Peyer's patch (tissue), 4 donors: Measurements from ENCODE around the gene BMPER.

Source experiments
- CTCF ChIP-seq, 6 experiments: fragments of 450-650 bp in 4 of 6; fragments of 200-600 bp in 2 of 6; sonication (generic) in 1 of 6; IDR thresholded peaks; one replicate each; pipeline ENCODE4 v1.5.1; 2017 to 2019; ENCODE audit warnings: antibody characterized with exemption in 6 of 6, mild to moderate bottlenecking in 3 of 6, moderate library complexity in 1 of 6
- POLR2A ChIP-seq, 2 donors: fragments of 450-650 bp; IDR thresholded peaks; one replicate each; pipeline ENCODE4 v1.5.1; 2017; ENCODE audit warnings: antibody characterized with exemption in 2 of 2, mild to moderate bottlenecking in 2 of 2, moderate library complexity in 2 of 2

- no peak for TF ChIP-seq CTCF (IDR thresholded peaks at IDR 0.05)
- no peak for TF ChIP-seq POLR2A (IDR thresholded peaks at IDR 0.05)
Measured at GRCh38 chr7:33939121-33939520, 33.8 kb downstream of the BMPER start.
